Parathyroid adenoma (tissue), 2 donors: Measurements from ENCODE around the gene TMPRSS6.

Experiments
- H2AFZ ChIP-seq: fragments of 300-600 bp; sonication (generic); one replicate; pipeline ENCODE4 v1.7.0; 2017; ENCODE audit warnings: antibody characterized with exemption, mild to moderate bottlenecking
- H3K27ac ChIP-seq: fragments of 300-600 bp; sonication (generic); one replicate; pipeline ENCODE4 v1.7.0; 2017
- H3K27me3 ChIP-seq: fragments of 300-600 bp; sonication (generic); one replicate; pipeline ENCODE4 v1.7.0; 2017; ENCODE audit warnings: low read length; ENCODE audit not compliant: control insufficient read depth, insufficient read depth
- H3K36me3 ChIP-seq: fragments of 300-600 bp; sonication (generic); one replicate; pipeline ENCODE4 v1.7.0; 2017; ENCODE audit warnings: low read length; ENCODE audit not compliant: control insufficient read depth, insufficient read depth
- H3K4me1 ChIP-seq: fragments of 300-600 bp; sonication (generic); one replicate; pipeline ENCODE4 v1.7.0; 2017; ENCODE audit warnings: control low read depth
- H3K4me2 ChIP-seq: fragments of 300-600 bp; sonication (generic); one replicate; pipeline ENCODE4 v1.7.0; 2017; ENCODE audit warnings: low read length
- H3K4me3 ChIP-seq: fragments of 300-600 bp; sonication (generic); one replicate; pipeline ENCODE4 v1.7.0; 2017; ENCODE audit warnings: low read depth, low read length
- H3K79me2 ChIP-seq: fragments of 300-600 bp; sonication (generic); one replicate; pipeline ENCODE4 v1.7.0; 2017; ENCODE audit warnings: control low read depth
- H3K9ac ChIP-seq: fragments of 300-600 bp; sonication (generic); one replicate; pipeline ENCODE4 v1.7.0; 2017; ENCODE audit warnings: mild to moderate bottlenecking
- H3K9me3 ChIP-seq: fragments of 300-600 bp; sonication (generic); one replicate; pipeline ENCODE4 v1.7.0; 2017; ENCODE audit warnings: low read length; ENCODE audit not compliant: control insufficient read depth
- TF ChIP-seq, protein P1 (sequence below): fragments of 300-600 bp; sonication (generic); IDR thresholded peaks from one replicate; pipeline ENCODE4 v1.7.0; 2017; ENCODE audit warnings: antibody characterized with exemption, mild to moderate bottlenecking
- donor health status: primary hyperparathyroidism.

TMPRSS6 gene

DNA sequence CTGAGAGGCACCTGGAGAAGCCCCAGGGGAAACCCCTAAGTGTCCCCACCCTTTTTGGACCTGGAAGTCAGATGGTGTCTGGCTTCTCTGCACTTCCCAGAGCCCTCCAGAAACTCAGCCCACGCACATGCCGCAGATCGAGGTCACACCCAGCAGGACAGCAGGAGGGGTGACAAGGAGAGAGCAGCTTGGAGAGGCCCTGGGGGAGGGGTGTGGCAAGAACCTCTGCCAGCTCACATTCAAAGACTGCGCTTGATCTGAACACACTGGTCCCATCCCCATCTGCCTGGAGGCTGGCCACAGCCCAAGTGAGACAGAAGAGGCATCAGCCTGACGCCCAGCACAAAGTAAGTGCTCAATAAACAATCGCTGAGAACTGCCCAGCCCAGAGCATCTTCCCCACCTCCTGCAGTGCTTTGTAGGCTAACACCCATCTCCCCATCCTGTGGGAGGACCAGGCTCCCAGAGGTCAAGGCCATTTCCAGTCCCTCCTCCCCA, 21.4 kb downstream of the TMPRSS6 start:
- Histone ChIP-seq H3K4me1 (no peaks in the 10 kb centered on the region), H3K36me3 (no peaks in the 10 kb centered on the region), H3K9ac (no peak overlapping the region), H2AFZ (no peak overlapping the region), H3K9me3 (no peaks in the 10 kb centered on the region), H3K27ac (no peak overlapping the region), H3K4me3 (no peak overlapping the region), H3K27me3 (no peaks in the 10 kb centered on the region), H3K4me2 (no peak overlapping the region), H3K79me2 (no peaks in the 10 kb centered on the region)
- TF ChIP-seq, protein P1, sequence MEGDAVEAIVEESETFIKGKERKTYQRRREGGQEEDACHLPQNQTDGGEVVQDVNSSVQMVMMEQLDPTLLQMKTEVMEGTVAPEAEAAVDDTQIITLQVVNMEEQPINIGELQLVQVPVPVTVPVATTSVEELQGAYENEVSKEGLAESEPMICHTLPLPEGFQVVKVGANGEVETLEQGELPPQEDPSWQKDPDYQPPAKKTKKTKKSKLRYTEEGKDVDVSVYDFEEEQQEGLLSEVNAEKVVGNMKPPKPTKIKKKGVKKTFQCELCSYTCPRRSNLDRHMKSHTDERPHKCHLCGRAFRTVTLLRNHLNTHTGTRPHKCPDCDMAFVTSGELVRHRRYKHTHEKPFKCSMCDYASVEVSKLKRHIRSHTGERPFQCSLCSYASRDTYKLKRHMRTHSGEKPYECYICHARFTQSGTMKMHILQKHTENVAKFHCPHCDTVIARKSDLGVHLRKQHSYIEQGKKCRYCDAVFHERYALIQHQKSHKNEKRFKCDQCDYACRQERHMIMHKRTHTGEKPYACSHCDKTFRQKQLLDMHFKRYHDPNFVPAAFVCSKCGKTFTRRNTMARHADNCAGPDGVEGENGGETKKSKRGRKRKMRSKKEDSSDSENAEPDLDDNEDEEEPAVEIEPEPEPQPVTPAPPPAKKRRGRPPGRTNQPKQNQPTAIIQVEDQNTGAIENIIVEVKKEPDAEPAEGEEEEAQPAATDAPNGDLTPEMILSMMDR, result no peak

DNA sequence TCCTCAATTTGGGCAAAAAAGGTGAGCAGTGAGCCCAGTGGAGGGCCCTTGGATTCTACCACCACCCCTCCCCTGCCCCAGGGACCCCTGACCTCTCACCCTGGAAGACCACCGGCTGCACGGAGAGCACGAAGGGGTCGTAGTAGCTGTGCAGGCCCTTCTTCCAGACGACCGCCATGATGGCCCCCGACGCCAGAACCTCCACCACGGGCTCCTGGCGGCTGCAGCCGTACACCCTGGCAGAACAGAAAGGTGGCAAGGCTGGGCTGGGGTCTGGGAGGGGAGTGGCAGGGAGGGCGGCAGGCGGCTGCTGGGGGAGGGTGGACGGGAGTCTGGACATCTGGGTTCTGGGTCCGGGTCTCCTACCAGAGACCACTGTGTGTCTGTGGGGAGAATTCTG, 23.3 kb downstream of the TMPRSS6 start:
- Histone ChIP-seq H3K9ac (no peak overlapping the region), H3K4me2 (no peak overlapping the region), H3K79me2 (no peaks in the 10 kb centered on the region), H3K36me3 (no peaks in the 10 kb centered on the region), H2AFZ (no peak overlapping the region), H3K27me3 (no peaks in the 10 kb centered on the region), H3K27ac (no peak overlapping the region), H3K4me3 (no peak overlapping the region), H3K9me3 (no peaks in the 10 kb centered on the region), H3K4me1 (no peaks in the 10 kb centered on the region)
- TF ChIP-seq, protein P1, result no peak

DNA sequence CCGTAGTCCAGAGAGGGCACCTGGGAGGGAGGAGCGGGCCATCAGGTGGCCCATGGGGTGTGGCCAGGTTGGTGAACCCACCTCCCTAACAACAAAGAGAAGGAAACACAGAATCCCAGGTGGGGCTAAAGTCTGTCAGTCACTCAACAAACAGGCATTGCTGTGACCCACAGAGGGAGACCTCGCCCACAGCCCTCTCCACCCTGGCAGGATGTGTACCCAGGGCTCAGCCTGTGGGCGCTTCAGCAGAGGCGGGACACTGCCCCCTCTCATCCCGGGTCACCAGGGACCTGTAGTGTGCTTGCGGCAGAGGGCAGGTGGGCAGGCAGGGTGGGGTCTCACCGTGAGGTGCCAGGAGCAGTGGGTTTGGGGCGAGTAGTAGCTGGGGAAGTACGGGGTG, 25.1 kb downstream of the TMPRSS6 start:
- Histone ChIP-seq H3K9me3 (no peaks in the 10 kb centered on the region), H3K27me3 (no peaks in the 10 kb centered on the region), H3K27ac (no peak overlapping the region), H3K9ac (no peak overlapping the region), H3K4me1 (no peaks in the 10 kb centered on the region), H3K4me2 (no peak overlapping the region), H3K36me3 (no peaks in the 10 kb centered on the region), H3K4me3 (no peak overlapping the region), H3K79me2 (no peaks in the 10 kb centered on the region), H2AFZ (no peak overlapping the region)
- TF ChIP-seq, protein P1, result no peak

DNA sequence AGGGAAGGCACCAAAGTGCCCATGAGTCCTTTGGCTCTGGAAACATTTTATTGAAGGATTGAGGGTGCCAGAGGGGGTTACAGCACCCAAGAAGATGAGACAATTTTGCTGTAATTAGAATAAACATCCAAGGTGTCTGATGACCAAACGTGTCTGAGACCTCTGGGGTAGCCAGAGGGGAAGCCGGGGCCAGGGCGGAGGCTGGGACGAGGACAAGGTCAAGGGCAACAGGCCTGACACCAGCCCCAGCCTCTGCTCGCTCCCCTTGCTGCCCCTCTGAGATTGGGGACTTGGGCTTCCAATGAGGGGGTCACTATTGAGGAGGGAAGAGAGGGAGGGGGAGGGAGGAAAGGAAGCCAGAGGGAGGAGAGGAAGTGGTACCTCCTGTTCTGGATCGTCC, 25.6 kb downstream of the TMPRSS6 start:
- TF ChIP-seq, protein P1, result no peak
- Histone ChIP-seq H2AFZ (no peak overlapping the region), H3K27ac (no peak overlapping the region), H3K27me3 (no peaks in the 10 kb centered on the region), H3K36me3 (no peaks in the 10 kb centered on the region), H3K4me3 (no peak overlapping the region), H3K4me2 (no peak overlapping the region), H3K4me1 (no peaks in the 10 kb centered on the region), H3K9me3 (no peaks in the 10 kb centered on the region), H3K9ac (no peak overlapping the region), H3K79me2 (no peaks in the 10 kb centered on the region)

DNA sequence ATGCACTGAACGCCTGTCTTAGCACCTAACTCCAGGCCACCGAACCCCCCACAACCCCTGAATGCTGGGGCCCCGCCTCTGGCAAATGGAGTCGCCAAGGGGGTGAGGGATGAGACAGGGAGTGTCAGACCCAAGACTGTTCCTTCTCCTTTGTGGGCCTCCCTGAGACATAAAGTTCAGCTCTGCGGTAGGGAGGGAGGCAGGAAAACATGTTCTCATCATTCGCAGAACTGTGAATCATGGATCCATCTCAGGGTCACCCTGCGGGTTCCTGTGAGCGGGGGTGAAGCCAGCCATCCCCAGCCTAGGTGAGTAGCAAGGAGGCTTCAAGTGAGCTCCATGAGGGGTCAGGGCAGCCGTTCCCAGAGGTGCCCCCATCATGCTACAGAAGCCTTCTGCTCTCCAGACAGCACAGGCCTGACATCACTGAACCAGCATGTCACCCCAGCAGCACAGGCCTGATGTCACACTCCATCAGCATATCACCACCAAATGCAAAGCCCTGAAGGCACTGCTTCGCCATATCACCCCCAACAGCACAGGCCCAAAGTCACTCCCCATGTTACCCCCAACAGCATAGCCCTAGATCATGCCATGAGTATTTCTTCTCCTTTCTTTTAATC, 27.2 kb downstream of the TMPRSS6 start:
- no peak overlapping the region for H3K27ac ChIP-seq
- TF ChIP-seq, protein P1, result no peak
- no peak overlapping the region for H3K4me3 ChIP-seq
- H3K79me2 ChIP-seq, result no peaks in the 10 kb centered on the region
- no peaks in the 10 kb centered on the region for H3K9me3 ChIP-seq
- no peak overlapping the region for H3K4me2 ChIP-seq
- H3K36me3 ChIP-seq, result no peaks in the 10 kb centered on the region
- H2AFZ ChIP-seq, result no peak overlapping the region
- H3K9ac ChIP-seq, result no peak overlapping the region
- H3K27me3 ChIP-seq, result no peaks in the 10 kb centered on the region
- no peaks in the 10 kb centered on the region for H3K4me1 ChIP-seq
